Measurements from ENCODE around the gene CANX. TPM values are rescaled to one million over a fixed set of nuclear protein-coding genes. Genes with fewer than 3 reads are reported as not detected.
A peak's percentile ranks its signal among the peaks of the same experiment; 100 is the strongest.

CANX gene
- total and polyA plus RNA-seq, 9 of the 15 experiments (the other 6 are each of a cell fraction or from before 2014, with no cell fraction given) = 155 to 893 (median 589) TPM

DNA sequence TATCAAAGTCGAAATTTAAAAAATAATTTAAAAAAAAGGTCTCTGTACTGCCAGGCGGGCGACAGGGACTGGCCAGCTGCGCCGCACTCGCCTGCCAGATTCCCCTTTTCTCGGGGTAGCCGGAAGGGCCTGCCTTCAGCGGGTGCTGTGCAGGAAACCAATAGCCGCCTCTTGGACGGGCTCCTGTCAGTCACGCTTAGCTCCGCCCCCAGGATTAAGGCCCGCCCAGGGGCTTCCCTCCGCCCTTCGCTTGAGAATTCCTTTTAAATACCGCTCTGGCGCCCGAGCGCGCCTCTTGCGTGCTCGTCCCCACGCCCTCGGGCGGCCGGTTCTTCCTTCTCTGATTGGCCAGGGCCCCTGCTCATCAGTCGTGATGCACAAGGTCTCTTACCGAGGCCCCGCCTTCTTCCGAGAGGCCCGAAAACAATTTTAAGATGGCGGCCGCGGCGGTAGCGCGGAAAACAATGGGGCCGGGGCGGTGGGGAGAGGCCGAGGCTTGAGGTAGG lies 33.7 kb downstream of the CANX start, which contains the start of gene MAML1 (continued):
- TF ChIP-seq JUND (IDR thresholded peaks at IDR 0.05; ENCODE audit: borderline replicate concordance, low read depth, low read length) (peak; percentile 39; the same call in 1 of the 2 replicates), JUND (tag; IDR thresholded peaks at IDR 0.05; ENCODE audit: borderline replicate concordance, low read depth, low read length) (no peak), ZNF384 (IDR thresholded peaks at IDR 0.05; ENCODE audit: low read depth, low read length) (0 out of 2 replicates have a peak, but pooled peaks have one; percentile 0), MXI1 (IDR thresholded peaks at IDR 0.05; ENCODE audit: low read depth, low read length) (peak; percentile 24; the same call in 1 of the 2 replicates), ETV1 (tag; conservative IDR thresholded peaks at IDR 0.05; ENCODE audit: low read depth) (peak; percentile 46; the same call in 1 of the 2 replicates), EP400 (IDR thresholded peaks at IDR 0.05) (peak; percentile 48), CHD2 (IDR thresholded peaks at IDR 0.05; ENCODE audit: low read depth, low read length) (peak; percentile 72), POLR2H (tag; IDR thresholded peaks at IDR 0.05; ENCODE audit: low read depth) (peak; percentile 79), KAT8 (IDR thresholded peaks at IDR 0.05; ENCODE audit: low read depth) (no peak), POLR2AphosphoS2 (IDR thresholded peaks at IDR 0.05; ENCODE audit: low read length) (peak; percentile 57; the same call in 1 of the 2 replicates), ZNF239 (CRISPR knock-in tag; IDR thresholded peaks at IDR 0.05) (no peak), IRF2 (CRISPR knock-in tag; IDR thresholded peaks at IDR 0.05) (no peak), RBM22 (IDR thresholded peaks at IDR 0.05; ENCODE audit: low read depth, low read length, poor library complexity, severe bottlenecking) (peak; percentile 84), CBFA2T3 (IDR thresholded peaks at IDR 0.05) (no peak), HNRNPLL (IDR thresholded peaks at IDR 0.05; ENCODE audit: low read depth, low read length, poor library complexity, severe bottlenecking) (peak; percentile 90), MEIS2 (IDR thresholded peaks at IDR 0.05; ENCODE audit: partially characterized antibody) (peak; percentile 76), RFX7 (CRISPR knock-in tag; IDR thresholded peaks at IDR 0.05) (no peak), CXXC5 (CRISPR knock-in tag; IDR thresholded peaks at IDR 0.05) (peak; percentile 98), RBFOX2 (IDR thresholded peaks at IDR 0.05; ENCODE audit: low read depth, low read length) (peak; percentile 96), ZNF507 (tag; conservative IDR thresholded peaks at IDR 0.05) (no peak), TAF9B (IDR thresholded peaks at IDR 0.05; ENCODE audit: partially characterized antibody) (peak; percentile 87), PML (IDR thresholded peaks at IDR 0.05; ENCODE audit: low read length) (peak; percentile 59; the same call in 1 of the 2 replicates), TCF3 (CRISPR knock-in tag; IDR thresholded peaks at IDR 0.05) (0 out of 2 replicates have a peak, but pooled peaks have one; percentile 1)
- TF ChIP-seq, protein P1, sequence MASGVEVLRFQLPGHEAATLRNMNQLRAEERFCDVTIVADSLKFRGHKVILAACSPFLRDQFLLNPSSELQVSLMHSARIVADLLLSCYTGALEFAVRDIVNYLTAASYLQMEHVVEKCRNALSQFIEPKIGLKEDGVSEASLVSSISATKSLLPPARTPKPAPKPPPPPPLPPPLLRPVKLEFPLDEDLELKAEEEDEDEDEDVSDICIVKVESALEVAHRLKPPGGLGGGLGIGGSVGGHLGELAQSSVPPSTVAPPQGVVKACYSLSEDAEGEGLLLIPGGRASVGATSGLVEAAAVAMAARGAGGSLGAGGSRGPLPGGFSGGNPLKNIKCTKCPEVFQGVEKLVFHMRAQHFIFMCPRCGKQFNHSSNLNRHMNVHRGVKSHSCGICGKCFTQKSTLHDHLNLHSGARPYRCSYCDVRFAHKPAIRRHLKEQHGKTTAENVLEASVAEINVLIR (CRISPR knock-in tag; IDR thresholded peaks at IDR 0.05) = peak; percentile 84
- TF ChIP-seq, protein P2, sequence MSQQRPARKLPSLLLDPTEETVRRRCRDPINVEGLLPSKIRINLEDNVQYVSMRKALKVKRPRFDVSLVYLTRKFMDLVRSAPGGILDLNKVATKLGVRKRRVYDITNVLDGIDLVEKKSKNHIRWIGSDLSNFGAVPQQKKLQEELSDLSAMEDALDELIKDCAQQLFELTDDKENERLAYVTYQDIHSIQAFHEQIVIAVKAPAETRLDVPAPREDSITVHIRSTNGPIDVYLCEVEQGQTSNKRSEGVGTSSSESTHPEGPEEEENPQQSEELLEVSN (IDR thresholded peaks at IDR 0.05; ENCODE audit: borderline replicate concordance in 1 of 2, extremely low read depth in 1 of 2, insufficient read depth in 1 of 2, insufficient read length in 1 of 2, low read depth in 1 of 2, low read length in 1 of 2, poor library complexity in 1 of 2, severe bottlenecking in 1 of 2) = peak in 1 of 2 experiments; percentile 32
- TF ChIP-seq, protein P3, sequence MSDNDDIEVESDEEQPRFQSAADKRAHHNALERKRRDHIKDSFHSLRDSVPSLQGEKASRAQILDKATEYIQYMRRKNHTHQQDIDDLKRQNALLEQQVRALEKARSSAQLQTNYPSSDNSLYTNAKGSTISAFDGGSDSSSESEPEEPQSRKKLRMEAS (CRISPR knock-in tag; IDR thresholded peaks at IDR 0.05) = peak; percentile 49
- TF ChIP-seq, protein P4, sequence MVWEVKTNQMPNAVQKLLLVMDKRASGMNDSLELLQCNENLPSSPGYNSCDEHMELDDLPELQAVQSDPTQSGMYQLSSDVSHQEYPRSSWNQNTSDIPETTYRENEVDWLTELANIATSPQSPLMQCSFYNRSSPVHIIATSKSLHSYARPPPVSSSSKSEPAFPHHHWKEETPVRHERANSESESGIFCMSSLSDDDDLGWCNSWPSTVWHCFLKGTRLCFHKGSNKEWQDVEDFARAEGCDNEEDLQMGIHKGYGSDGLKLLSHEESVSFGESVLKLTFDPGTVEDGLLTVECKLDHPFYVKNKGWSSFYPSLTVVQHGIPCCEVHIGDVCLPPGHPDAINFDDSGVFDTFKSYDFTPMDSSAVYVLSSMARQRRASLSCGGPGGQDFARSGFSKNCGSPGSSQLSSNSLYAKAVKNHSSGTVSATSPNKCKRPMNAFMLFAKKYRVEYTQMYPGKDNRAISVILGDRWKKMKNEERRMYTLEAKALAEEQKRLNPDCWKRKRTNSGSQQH (CRISPR knock-in tag; IDR thresholded peaks at IDR 0.05) = no peak
